GM21381 (cell line): ENCODE data around the gene SPPL2C.

ENCODE experiments used
- ATAC-seq: cut with Tn5 transposase; IDR thresholded peaks from one replicate; pipeline ENCODE4 v1.9.1; 2021; ENCODE audit warnings: mild to moderate bottlenecking, moderate library complexity; ENCODE audit not compliant: unreplicated experiment

The SPPL2C gene

DNA sequence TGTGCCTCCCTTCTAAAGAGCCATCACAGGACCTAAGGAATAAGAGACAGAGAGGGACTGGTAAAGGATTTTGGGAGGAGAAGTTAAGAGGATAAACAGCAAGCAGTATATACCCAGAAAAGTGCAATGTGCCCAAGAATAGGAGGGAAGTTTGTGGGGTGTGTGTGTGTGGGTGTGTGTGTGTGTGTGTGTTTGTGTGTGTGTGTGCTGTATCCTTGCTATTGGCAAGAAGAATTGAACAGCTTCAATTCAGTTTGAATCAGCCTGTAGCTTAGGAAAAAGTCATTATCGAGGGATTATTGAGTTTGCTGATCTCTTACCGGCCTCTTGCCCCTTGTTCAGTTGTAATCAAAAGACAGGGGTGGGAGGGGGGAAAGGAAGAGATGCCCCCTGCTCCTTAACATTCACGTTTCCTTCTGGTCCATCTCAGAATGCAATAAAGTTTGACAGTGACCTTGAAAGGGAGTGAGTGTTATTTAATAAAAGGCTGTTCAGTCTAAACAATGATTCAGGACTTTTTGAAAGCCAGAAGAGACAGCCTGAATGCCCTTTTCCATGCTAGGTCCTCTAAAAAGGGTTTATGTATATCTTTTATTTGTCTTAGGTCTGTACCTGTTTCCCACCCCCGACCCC is 25.8 kb downstream of the SPPL2C start:
- ATAC-seq, result no peak

DNA sequence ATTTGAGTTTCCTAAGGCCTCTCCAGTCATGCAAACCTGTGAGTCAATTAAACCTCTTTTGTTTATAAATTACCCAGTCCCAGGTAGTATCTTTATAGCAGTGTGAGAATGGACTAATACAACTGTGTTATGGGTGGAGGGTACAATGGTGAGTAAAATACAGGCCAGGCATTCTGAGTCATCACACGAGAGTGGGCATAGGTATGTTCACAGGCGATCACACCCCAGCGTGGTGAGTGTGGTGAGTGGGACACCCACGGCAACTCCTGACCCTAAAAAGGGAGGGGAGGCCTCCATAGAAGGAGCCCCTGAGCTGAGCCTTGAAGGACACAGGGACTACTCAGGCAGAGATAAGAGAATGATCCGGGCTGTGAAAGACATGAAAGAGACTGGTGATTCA is 27.0 kb downstream of the SPPL2C start:
- ATAC-seq, result no peak

DNA sequence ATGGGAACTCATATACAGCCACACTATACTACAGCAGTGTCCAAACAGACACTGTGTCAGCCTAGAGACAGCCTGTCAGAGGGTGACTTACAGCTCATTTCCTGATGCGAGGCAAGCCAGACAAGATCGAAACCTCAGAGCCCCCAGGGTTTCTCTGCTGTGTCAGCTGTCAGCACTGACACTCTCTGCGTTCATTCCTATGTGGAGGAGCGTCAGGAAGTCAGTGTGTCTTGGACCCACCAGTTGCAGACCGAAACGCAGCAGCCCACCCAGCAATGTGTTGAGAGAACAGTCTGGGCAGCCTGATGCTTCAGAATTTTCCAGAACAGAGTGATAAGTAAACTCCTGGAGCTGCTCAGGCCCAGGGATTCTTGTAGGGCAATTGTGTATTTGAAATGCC is 29.0 kb downstream of the SPPL2C start:
- ATAC-seq, result no peak

DNA sequence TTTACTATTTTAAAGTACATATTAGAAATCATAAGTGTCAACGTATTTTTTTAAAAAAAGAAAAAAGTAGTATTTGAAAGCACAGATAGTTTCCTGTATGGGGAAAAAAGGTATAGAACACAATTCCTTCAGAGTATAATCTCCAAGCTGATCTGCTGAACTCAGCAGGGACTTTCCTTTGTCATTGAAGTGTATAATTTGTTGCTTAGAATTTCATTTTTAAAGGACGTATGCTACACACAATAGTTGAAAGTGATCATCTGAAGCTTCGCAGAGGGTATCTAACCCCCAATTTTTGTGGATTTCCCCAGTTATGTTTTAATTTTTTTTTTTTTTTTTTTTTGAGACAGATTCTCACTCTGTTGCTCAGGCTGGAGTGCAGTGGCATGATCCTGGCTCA is 29.5 kb downstream of the SPPL2C start:
- ATAC-seq, result no peak

DNA sequence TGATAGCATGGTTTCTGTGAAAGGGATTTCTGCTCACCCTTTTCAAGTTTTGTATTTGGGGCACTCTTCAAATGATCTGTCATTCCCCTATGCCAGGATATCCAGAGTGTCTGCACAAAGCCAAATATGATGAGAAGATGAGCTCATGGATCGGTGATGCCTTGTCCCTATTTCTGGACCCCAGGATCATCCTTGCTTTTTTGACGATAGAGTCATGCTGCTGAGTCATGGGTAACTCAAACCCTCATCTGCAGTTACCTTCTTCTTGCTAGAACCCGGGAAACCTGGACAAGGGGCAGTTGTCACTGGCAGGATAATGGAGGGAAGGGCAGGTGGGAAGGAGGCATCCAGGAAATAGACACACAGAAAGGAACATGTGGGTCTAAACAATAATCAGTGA is 31.9 kb downstream of the SPPL2C start:
- no peak for ATAC-seq

DNA sequence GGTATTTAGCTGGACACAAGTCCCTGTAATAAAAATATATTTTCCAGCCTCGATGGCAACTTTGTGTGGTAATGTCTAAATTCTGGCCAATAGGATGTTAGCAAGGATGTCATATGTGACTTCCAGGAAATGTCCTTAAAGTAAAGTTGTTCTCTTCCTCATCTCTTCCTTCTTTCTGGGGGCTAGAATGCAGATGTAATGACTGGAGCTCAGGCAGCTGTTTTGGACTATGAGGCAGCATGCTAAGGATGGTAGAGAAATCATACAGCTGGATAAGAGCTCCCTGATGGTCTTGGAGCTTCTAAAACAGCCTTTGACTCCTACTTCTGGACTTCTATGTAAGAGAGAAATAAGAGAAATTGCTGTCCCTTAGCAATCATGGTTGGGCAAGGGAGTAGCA is 32.8 kb downstream of the SPPL2C start:
- ATAC-seq, result no peak

DNA sequence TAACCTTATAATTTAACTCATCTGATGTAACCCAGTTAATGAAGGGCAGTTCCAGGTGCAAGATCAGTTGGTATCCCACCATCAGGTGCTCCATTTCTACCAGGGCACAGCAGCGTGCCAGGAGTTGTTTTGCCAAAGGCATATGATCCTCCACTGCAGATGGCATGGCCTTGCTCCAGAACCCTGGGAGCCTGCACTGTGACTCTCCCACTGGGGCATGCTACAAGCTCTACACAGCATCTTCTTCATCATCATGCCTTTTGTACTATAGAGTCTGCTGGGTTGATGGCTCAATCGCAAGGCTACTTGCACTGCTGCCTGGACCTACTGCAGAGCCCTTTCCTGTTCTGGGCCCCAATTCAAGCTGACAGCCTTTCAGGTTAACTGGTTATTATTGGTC is 38.4 kb downstream of the SPPL2C start:
- no peak for ATAC-seq

DNA sequence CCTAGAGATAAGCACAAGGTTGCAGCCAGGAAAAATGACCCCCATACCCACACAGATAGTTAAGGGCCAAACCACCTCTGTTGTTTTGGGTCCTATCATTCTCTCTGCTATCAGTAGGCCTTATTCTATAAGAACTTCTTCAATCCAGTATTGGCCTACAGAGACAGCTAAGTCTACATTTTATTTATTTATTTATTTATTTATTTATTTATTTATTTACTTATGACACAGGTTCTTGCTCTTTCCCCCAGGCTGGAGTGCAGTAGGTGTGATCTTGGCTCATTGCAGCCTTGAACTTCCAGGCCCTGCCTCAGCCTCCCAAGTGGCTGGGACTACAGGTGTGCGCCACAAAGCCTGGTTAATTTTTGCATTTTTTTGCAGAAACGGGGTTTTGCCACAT is 42.2 kb downstream of the SPPL2C start:
- ATAC-seq, result no peak

DNA sequence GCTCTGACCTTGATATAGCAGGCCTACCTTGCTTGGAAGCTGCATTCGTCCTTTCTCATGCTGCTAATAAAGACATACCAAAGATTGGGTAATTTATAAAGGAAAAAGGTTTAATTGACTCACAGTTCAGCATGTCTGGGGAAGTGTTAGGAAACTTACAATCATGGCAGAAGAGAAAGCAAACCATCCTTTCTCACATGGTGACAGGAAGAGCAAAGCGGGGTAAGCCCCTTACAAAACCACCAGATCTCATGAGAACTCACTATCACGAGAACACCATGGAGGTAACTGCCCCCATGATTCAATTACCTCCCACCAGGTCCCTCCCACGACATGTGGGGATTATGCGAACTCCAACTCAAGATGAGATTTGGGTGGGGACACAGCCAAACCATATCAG is 43.7 kb downstream of the SPPL2C start:
- no peak for ATAC-seq

DNA sequence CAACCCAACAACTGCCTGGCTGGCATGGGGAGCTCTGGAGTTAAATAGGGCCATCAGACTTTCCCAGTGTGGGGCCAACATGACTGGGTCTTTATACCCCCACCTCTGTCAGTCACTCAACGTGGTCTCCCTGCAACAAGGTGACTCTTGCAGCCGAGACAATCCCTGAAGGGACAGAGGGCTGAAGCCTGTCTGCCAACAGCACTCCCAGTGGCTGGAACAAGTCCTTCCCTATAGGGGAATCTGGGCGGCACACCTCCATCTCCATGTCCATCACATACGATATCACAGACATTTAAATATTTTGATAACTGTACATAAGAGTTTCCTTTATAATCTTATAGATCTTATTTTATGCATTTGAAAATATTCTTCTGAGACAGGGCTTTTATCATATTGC is 44.9 kb downstream of the SPPL2C start:
- no peak for ATAC-seq

DNA sequence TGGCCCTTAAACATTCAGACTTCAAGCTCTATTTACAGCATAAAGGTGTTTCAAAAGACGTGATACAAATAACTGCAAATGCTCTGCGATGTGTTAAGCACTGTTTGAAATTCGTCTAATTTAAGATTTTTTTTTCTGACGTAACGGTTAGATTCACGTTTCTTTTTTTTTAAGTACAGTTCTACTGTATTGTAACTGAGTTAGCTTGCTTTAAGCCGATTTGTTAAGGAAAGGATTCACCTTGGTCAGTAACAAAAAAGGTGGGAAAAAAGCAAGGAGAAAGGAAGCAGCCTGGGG is 49.0 kb downstream of the SPPL2C start:
- ATAC-seq, result no peak

DNA sequence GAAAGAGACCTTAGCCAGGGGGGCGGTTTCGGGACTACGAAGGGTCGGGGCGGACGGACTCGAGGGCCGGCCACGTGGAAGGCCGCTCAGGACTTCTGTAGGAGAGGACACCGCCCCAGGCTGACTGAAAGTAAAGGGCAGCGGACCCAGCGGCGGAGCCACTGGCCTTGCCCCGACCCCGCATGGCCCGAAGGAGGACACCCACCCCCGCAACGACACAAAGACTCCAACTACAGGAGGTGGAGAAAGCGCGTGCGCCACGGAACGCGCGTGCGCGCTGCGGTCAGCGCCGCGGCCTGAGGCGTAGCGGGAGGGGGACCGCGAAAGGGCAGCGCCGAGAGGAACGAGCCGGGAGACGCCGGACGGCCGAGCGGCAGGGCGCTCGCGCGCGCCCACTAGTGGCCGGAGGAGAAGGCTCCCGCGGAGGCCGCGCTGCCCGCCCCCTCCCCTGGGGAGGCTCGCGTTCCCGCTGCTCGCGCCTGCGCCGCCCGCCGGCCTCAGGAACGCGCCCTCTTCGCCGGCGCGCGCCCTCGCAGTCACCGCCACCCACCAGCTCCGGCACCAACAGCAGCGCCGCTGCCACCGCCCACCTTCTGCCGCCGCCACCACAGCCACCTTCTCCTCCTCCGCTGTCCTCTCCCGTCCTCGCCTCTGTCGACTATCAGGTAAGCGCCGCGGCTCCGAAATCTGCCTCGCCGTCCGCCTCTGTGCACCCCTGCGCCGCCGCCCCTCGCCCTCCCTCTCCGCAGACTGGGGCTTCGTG is 49.5 kb downstream of the SPPL2C start, which contains the start of gene MAPT:
TSS of gene MAPT (plus strand) at position 533 of the 763 bp plus-strand sequence. CDS start 67,784 bp downstream, outside the sequence.
- ATAC-seq, result peak; percentile 88

DNA sequence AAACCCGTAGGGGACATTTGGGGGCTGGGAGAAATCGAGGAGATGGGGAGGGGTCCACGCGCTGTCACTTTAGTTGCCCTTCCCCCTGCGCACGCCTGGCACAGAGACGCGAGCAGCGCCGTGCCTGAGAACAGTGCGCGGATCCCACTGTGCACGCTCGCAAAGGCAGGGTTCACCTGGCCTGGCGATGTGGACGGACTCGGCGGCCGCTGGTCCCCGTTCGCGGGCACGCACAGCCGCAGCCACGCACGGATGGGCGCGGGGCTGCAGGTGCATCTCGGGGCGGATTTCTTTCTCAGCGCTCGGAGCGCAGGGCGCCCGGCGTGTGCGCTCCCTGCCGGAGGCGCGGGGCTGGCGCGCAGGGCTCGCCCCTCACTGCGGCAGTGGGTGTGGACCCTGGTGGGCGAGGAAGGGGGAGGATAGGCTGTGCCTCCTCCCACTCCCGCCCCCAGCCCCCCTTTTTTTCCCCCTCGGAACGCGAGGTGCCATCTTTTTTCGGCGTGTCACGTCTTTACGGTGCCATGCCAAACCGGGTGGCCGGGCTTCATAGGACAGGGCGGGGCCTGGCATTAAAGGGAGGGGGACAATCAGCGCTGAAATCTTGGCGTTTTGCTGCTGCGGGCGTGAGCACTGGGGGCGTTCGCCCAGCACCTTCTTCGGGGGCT is 50.8 kb downstream of the SPPL2C start:
- no peak for ATAC-seq

DNA sequence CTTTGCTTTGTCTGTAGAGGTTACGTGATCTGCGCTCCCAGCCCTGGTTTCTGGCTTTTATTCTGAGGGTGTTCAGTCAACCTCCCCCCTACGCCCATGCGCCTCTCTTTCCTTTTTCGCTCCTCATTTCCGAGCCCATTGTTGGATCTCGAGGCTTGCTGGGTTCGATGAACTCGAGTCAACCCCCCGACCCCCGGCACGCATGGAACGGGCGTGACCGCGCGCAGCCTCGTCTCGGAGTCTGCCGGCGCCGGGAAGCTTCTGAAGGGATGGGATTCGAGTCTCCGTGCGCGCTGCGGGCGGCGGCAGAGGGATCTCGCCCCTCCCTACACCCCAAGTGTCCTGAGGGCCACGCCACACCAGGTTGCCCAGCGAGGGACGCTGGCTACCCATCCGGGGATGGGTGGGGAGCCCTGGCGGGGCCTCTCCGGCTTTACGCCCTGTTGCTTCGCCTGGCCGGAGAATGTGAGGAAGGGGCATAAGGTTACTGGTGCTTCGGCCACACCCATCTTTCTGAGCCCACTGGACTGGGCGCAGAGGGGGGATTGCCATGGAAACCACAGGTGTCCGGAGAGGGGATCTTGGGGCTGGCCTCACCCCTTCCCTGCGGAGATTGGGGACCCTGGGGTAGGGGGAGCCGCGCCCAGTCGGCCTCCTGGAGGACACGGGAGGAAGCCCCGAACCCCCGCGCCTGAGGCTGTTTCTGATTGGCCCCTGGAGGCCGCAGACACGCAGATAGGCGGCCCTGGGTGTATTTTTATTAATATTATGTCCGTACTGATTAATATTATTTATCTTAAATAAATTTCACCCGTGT is 51.5 kb downstream of the SPPL2C start:
- no peak for ATAC-seq
